Heart left ventricle (tissue), 13 donors: ENCODE data around the gene ANGPTL4.
"Not testable (repeated sequence)": the region's sequence is repeated elsewhere in the genome, so short reads cannot be mapped to it uniquely, and the experiment has no call there.

Experiments used
- POLR2A ChIP-seq, 2 donors: fragments of 450-650 bp; IDR thresholded peaks; one replicate each; pipeline ENCODE4 v1.6.1; 2017; ENCODE audit warnings: antibody characterized with exemption in 2 of 2, mild to moderate bottlenecking in 2 of 2, moderate library complexity in 2 of 2
- TF ChIP-seq, protein P1 (sequence below), 12 donors: fragments of 200-600 bp; sonication (generic) in 4 of 12; IDR thresholded peaks; one replicate each; pipeline versions ENCODE4 v1.5.0 to v1.8.0; 2018 to 2022; ENCODE audit warnings: antibody characterized with exemption in 12 of 12, mild to moderate bottlenecking in 5 of 12
- donor health status: ischemic (EF 13 %, LVEDD 7.1; RV severe dilation, severe dysfunction).
- donor health status: DM: no; HTN: yes; CAD: no.
- donor health status: DM: no; HTN: no; CAD: no.
- donor health status: ischemic (EF 25% LVEDD 6.9; RV normal size, moderate dysfunction).
- donor health status: ischemic (EF 25% LVEDD 5.7; RV mildly dilated, moderate dysfunction).
- donor health status: ischemic (EF 35%, LVEDD 5.7; RV mildly dilated, moderate dysfunction).
- donor health status: nonischemic (EF 11% LVEDD 7.7; RV severe dilation, severe dysfunction).
- donor health status: DM: yes; HTN: yes; CAD: no.
- donor health status: PGD.
- donor health status: ischemic (EF 29% LVEDD 5.4; RV normal size, mild dysfunction).
- donor health status: nonischemic (EF 23%, LVEDD 6.1; RV moderate dilation, normal function).

DNA sequence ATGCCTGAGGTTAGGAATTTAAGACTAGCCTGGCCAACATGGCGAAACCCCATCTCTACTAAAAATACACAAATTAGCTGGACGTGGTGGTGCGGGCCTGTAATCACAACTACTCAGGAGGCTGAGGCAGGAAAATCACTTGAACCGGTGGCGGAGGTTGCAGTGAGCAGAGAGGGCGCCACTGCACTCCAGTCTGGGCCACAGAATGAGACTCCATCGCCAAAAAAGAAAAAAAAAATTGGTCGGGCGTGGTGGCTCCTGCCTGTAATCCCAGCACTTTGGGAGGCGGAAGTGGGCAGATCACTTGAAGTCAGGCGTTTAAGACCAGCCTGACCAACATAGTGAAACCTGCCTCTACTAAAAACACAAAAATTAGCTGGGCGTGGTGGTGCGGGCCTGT, 46.8 kb downstream of the ANGPTL4 start:
- TF ChIP-seq, protein P1, sequence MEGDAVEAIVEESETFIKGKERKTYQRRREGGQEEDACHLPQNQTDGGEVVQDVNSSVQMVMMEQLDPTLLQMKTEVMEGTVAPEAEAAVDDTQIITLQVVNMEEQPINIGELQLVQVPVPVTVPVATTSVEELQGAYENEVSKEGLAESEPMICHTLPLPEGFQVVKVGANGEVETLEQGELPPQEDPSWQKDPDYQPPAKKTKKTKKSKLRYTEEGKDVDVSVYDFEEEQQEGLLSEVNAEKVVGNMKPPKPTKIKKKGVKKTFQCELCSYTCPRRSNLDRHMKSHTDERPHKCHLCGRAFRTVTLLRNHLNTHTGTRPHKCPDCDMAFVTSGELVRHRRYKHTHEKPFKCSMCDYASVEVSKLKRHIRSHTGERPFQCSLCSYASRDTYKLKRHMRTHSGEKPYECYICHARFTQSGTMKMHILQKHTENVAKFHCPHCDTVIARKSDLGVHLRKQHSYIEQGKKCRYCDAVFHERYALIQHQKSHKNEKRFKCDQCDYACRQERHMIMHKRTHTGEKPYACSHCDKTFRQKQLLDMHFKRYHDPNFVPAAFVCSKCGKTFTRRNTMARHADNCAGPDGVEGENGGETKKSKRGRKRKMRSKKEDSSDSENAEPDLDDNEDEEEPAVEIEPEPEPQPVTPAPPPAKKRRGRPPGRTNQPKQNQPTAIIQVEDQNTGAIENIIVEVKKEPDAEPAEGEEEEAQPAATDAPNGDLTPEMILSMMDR (IDR thresholded peaks at IDR 0.05), result not testable (repeated sequence)
- TF ChIP-seq POLR2A (IDR thresholded peaks at IDR 0.05), result not testable (repeated sequence)
